ENCODE data around the gene GNAT3.

DNA sequence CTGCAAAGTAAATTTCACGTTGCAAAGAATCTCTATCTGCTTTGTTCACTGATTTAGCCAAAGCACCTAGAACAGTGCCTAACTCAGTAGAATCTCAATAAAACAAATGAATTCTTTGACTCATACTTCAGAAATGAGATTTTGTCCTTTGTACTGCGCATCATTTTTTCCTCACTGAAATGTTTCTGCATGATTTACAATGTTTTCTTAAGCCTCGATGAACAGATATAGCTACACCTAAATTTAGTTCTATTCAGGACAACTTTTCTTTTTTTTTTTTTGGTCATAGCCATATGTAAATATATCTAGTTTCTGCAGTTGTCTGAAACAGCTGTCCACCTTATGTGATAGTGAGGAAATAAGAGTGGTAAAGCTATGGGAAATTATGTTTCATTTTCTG is 15.3 kb downstream of the GNAT3 start:
- TF ChIP-seq, protein P1, sequence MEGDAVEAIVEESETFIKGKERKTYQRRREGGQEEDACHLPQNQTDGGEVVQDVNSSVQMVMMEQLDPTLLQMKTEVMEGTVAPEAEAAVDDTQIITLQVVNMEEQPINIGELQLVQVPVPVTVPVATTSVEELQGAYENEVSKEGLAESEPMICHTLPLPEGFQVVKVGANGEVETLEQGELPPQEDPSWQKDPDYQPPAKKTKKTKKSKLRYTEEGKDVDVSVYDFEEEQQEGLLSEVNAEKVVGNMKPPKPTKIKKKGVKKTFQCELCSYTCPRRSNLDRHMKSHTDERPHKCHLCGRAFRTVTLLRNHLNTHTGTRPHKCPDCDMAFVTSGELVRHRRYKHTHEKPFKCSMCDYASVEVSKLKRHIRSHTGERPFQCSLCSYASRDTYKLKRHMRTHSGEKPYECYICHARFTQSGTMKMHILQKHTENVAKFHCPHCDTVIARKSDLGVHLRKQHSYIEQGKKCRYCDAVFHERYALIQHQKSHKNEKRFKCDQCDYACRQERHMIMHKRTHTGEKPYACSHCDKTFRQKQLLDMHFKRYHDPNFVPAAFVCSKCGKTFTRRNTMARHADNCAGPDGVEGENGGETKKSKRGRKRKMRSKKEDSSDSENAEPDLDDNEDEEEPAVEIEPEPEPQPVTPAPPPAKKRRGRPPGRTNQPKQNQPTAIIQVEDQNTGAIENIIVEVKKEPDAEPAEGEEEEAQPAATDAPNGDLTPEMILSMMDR (conservative IDR thresholded peaks at IDR 0.05; ENCODE audit: low read depth, low read length), result no peak
- TF ChIP-seq EZH2 (IDR thresholded peaks at IDR 0.05; ENCODE audit: borderline replicate concordance, low read depth, low read length, poor library complexity, severe bottlenecking), result no peak

All from A673 (cell line).